NCI-H1048 (cell line): ENCODE results near the gene CNTF.

Source experiments
- DNase-seq: peaks from one replicate; lab custom pipeline; 2025; lab: John Stamatoyannopoulos, UW

CNTF gene

DNA sequence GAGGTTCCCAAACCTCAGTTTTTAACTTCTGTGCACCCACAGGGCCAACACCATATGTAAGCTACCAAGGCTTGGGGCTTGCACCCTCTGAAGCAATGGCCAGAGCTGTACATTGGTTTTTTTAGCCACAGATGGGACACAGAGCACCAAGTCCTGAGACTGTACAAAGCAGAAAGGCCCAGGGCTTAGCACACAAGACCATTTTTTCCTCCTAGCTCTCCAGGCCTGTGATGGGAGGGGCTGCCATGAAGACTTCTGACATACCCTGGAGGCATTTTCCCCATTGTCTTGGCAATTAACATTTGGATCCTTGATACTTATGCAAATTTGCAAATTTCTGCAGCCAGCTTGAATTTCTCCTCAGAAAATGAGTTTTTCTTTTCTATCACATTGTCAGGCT, 23.4 kb downstream of the CNTF start:
- DNase-seq, result no peak

DNA sequence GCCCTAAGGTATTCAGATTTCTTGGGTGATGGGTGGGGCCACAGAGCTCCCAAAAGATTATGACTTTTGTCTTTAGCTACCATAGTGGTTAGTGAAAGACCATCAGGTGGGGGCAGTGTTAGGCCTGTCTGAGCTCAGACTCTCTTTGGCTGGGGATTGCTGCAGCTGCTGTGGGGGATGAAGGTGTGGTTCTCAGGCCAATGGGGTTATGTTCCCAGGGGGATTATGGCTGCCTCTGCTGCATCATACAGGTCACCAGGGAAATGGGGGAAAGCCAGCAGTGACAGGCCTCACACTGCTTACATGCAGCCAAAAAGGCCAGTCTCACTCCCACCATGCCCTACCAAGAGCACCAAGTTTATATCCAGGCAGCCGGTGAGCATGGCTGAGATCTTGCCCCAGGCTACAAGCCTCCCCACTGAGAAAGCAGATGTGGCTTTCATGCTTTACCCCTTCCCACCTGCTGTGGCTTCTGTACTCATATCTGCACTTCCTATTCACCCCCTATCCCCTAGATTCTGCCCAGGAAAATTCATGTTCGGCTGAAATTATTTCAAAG, 24.8 kb downstream of the CNTF start:
- DNase-seq, result no peak

DNA sequence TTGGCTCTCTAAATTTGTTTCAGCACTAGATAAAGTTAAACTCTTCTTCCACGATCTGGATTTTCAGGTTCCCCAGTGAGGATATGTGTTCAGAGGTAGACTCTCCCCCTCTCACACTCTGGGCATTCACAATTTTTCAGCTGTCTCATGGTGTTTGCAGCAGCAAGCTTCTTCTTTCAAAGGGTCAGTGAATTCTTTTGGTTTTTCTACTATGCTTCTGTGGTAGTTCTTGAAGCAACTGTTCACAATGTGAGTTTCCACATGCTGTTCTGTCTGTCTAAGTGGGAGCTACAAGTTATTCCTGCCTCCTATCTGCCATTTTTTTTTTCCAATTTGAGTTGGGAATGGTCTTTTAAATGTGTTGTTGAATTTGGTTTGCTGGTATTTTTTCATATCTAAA, 25.4 kb downstream of the CNTF start:
- DNase-seq, result no peak

DNA sequence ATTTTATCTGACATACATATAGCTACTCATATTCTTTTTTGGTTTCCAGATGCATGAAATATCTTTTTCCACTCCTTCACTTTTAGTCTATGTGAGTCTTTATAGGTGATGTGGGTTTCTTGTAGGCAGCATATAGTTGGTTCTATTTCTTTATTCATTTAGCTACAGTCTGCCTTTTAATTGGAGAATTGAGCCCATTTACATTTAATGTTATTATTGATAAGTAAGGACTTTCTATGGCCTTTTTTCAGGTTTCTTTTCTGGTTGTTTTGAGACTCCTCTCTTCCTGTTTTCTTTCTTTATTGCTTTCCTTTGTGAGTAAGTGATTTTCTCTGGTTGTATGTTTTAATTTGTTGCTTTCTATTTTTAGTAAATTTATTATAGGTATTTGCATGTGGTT, 27.2 kb downstream of the CNTF start:
- DNase-seq, result no peak

DNA sequence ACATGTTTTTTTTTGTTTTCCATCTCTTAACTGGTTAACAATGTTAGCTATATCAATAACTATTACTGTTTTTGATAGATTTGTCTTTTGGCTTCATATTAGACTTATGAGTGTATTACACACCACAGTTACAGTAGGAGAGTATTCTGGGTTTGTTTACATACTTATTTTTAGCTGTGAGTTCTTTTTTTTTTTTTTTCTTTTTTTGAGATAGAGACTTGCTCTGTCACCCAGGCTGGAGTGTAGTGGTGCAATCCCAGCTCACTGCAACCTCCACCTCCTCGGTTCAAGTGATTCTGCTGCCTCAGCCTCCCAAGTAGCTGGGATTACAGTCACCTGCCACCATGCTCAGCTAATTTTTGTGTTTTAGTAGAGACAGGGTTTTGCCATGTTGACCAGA, 28.0 kb downstream of the CNTF start:
- no peak for DNase-seq

DNA sequence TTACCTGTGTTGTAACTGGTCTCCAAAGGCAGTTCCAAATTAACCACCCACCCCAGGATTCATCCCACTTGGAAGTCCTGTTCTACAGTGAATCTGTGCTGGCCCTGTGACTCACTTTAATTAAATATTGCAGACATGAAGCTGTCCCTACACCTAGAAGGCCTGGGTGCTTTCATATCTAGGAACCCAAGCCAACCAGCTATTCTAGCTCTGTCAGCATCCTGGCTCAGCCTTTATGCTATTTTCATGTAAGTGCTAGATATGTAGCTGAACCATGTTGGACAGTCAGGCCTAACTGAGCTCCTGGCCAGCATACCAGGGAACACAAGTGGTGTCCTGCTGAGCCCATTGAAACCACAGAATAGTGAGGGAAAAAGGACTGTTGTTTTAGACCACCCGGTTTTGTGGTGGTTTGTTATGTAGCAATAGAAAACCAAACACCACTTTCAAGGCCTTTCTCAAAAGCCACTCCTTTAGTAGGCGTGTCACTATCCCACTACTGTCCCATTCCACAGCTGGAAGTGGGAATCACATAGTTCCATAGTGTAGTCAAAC, 30.3 kb downstream of the CNTF start:
- no peak for DNase-seq

DNA sequence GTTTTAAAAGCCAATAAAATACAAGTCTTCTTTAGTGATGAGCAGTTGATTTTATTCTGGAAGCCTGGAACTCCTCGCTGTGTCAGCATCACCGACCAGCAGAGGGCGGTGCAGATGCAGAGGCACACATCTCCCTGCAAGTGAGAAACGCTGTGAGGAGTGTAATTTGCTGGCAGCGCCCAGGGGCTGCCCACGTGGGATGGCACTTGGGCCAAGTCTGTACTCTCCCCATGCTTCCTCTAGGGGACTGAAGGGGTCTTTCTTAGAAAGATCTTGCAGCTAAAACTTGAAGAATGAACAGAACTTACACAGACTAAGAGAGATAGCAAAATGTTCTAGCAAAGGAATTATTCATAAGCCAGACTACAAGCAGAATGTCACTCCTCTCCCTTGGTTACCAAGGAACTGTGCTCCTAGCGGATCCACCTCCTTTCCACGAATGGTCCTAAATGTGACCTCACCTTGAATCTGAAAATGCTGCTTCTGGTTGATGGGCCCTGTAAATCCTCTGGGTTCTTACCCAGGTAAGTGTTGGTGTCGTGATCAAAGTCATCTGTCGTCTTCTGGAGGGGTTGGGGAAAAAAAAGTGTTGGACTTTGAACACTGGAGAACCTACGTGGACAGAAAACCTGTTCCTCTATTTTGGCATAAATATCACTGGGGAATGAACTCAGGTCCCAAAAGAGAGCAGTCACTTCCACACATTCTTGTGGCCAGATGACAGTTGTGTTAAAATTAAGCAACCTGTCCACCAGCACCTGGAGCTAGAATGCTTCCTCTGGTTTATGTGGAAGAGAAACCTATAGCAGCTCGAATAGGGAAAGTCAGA, 31.8 kb downstream of the CNTF start:
- DNase-seq, result peak; percentile 60

DNA sequence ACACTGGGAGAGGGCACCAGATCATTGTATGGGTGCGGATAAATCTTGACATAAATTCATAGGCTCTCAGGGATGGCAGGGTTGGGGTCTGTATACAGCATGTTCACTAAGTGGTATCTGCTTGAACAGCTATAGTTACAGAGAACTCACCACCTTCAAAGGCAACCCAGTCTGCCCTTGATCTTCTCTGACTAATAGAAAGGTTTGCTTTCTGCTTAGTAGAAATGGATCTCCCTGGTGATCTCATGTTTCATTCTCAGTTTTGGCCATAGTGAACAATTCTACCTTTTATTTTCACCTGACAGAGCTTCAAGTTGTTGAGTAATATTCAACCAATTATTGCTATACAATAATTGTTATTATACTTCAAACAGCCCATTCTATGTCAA, 32.4 kb downstream of the CNTF start:
- no peak for DNase-seq

DNA sequence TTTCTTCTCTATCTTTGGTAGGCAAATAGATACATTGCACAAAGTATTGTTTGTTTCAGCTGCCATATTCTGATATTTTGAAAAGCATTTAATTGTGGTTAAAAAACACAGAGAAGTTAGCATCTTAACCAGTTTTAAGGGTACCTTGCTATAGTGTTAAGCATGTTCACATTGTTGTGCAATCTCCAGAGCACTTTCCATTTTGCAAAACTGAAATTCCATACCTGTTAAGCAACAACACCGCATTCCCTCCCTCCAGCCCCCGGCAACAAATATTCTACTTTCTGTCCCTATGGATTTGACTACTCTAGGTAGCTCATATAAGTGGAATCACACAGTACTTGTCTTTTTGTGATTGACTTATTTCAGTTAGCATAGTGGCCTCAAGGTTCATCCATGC, 33.9 kb downstream of the CNTF start:
- DNase-seq, result no peak

DNA sequence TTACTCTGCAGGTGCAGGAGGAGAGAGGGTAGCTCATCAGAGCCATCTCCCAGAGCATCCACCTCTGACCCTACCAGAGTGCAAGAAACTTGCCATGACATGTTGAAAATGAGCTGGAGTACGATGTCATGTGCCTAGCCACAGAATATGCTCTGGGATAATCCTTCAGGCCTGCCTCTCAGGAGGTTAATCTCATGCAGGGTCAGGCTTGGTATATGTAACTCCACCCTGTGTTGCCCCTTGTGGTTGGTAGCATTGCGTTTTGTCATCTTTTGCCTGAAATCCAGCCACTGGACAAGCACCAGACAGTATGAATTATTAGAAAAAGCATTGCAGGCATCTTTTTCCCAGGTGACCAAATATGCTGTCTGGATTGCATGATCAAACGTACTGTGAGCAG, 36.2 kb downstream of the CNTF start:
- no peak for DNase-seq

DNA sequence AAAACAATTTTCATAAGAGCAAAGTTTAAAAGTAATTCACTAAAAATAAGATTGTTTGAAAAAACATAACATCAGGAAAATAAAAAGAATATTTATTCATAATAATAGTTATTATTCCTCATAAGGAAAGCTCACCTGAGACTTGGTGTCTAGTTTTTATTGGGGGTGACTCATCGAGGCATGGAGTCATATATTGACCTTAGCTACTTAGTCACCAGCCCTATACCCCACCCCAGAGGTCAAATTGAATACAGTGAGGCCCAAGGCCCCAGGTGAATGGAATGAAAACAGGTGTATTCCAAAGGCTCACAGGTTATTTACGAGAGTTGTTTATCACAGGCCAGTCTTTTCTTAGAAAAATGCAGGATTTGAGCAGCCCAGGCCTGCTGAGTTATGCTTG, 36.9 kb downstream of the CNTF start:
- DNase-seq, result no peak

DNA sequence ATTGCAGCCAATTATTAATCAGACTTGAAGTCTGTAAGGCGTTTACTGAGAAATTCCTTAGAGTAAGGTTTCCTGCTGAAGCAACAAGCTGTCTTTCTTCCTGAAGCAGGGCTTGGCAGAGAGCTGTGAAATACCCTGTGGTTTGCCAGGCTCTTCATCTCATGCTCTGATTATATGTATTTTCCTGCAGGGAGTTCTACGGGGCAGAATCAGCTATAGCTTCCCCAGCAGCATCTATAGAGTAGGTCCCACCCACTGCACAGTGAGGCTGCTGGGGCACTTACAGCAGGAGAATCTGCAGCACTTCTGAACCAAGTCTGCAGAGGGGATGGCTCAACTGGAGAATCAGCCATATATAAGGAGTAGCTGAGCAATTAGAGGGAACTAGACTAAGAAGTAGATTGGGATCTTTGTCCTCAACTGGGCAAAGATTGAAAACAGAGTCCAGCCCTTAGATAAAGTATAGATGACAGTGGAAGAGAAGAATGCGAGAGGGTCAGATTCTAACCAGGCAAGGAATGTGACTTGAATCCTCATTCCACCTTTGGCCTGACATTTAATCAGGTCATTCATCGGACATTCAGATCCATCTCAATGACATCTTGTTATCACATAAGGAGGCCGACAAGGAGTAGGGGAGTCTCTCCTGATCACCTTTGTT, 37.6 kb downstream of the CNTF start:
- DNase-seq, result no peak

DNA sequence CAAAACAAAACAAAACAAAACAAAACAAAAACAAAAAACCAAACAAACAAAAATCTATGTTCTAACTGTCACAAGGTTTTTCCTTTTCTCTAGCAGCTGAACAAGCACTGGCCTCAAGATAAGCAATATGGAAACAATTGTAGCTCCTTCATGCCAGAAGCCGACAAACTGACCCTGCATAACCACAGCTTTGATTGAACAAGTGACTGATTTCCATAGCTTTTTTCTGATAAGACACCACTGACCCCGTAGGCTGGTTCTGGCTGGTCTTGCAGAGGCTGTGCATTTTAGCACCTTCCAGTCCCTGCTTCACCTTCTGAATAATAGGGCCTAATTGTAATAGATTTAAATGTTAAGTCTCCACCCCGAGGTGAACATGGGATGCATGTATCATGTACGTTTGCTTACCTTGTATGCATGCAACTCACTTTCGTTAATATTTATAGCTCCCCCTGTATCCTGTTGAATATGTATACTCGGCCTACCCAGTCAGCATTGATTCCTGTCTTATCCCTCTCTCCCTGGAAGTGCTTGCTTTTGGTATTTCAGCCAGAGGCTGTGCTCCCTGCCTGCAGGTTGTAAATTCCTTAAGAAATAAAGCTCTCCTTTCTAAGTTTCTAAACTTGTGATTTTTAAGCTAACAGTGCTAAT, 49.6 kb downstream of the CNTF start:
- no peak for DNase-seq

DNA sequence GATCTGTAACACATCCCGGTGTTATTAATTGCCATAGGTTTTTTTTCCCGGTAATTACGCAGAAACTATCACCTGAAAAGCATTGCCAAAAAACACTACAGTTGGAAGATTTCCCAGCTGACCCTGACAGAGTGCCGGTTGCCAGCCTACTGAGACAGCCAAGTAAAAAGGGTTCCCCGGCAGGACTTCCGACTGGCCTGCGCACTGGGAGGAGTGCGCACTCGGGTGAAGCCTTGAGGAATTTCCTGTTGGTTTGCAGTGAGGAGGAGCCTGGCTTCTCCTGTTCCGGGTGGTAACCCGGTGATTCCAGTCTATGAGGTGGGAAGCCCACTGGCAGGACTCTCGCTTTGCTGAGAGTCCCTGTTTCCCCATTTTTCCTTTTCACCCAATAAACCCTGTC, 52.1 kb downstream of the CNTF start:
- no peak for DNase-seq
